Neutrophil (primary cell): ENCODE measurements around the gene KLHDC7A.

Experiments
- H3K27ac ChIP-seq: fragments of 200-600 bp; sonication (generic); 2 replicates; pipeline ENCODE4 v1.5.1; 2016; ENCODE audit warnings: mild to moderate bottlenecking, moderate library complexity
- H3K27me3 ChIP-seq: fragments of 200-600 bp; sonication (generic); 2 replicates; pipeline ENCODE4 v1.6.0; 2016; ENCODE audit warnings: mild to moderate bottlenecking
- H3K36me3 ChIP-seq: fragments of 200-600 bp; sonication (generic); 2 replicates; pipeline ENCODE4 v1.5.1; 2017
- H3K4me1 ChIP-seq, 2 experiments: fragments of 200-600 bp in 1 of 2; sonication (generic) in 1 of 2; 1 replicate in 1 of 2; 2 replicates in 1 of 2; pipeline versions ENCODE4 v1.5.1 to v1.6.1; 2013 to 2016; ENCODE audit warnings: low read depth in 1 of 2, low read length in 1 of 2, mild to moderate bottlenecking in 1 of 2, moderate library complexity in 1 of 2; ENCODE audit not compliant: control insufficient read depth in 1 of 2, insufficient read depth in 1 of 2
- H3K4me3 ChIP-seq, 2 experiments: fragments of 200-600 bp in 1 of 2; sonication (generic) in 1 of 2; 1 replicate in 1 of 2; 2 replicates in 1 of 2; pipeline ENCODE4 v1.5.1; 2013 to 2016; ENCODE audit warnings: low read depth in 1 of 2, low read length in 1 of 2, mild to moderate bottlenecking in 1 of 2, moderate library complexity in 1 of 2
- H3K9me3 ChIP-seq: fragments of 200-600 bp; sonication (generic); 2 replicates; pipeline ENCODE4 v1.5.1; 2016
- TF ChIP-seq, protein P1 (sequence below): fragments of 200-600 bp; sonication (generic); IDR thresholded peaks from 2 replicates; pipeline ENCODE4 v1.5.1; 2016; ENCODE audit warnings: antibody characterized with exemption

Gene KLHDC7A

DNA sequence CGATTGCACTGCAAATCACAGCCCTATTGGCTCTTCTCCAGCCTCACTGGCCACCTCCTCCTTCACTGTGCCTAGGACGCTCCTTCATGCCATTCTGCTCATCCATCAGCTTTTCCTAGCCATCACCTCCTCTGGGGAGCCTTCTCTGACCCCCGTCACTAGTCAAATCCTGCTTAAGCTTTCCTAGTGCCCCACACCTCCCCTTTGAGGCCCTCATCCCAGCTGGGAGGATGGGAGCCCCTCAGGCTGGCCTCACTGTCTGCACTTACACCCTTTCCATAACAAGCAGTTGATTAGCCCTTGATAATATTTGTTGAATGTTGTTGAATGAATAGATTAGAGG is 50.7 kb downstream of the KLHDC7A start:
- H3K9me3 ChIP-seq, result no peaks in the 10 kb centered on the region
- no peak overlapping the region for H3K4me3 ChIP-seq
- TF ChIP-seq, protein P1, sequence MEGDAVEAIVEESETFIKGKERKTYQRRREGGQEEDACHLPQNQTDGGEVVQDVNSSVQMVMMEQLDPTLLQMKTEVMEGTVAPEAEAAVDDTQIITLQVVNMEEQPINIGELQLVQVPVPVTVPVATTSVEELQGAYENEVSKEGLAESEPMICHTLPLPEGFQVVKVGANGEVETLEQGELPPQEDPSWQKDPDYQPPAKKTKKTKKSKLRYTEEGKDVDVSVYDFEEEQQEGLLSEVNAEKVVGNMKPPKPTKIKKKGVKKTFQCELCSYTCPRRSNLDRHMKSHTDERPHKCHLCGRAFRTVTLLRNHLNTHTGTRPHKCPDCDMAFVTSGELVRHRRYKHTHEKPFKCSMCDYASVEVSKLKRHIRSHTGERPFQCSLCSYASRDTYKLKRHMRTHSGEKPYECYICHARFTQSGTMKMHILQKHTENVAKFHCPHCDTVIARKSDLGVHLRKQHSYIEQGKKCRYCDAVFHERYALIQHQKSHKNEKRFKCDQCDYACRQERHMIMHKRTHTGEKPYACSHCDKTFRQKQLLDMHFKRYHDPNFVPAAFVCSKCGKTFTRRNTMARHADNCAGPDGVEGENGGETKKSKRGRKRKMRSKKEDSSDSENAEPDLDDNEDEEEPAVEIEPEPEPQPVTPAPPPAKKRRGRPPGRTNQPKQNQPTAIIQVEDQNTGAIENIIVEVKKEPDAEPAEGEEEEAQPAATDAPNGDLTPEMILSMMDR, result no peak
- H3K27ac ChIP-seq, result no peak overlapping the region
- no peaks in the 10 kb centered on the region for H3K36me3 ChIP-seq
- no peaks in the 10 kb centered on the region for H3K4me1 ChIP-seq
- no peaks in the 10 kb centered on the region for H3K27me3 ChIP-seq

DNA sequence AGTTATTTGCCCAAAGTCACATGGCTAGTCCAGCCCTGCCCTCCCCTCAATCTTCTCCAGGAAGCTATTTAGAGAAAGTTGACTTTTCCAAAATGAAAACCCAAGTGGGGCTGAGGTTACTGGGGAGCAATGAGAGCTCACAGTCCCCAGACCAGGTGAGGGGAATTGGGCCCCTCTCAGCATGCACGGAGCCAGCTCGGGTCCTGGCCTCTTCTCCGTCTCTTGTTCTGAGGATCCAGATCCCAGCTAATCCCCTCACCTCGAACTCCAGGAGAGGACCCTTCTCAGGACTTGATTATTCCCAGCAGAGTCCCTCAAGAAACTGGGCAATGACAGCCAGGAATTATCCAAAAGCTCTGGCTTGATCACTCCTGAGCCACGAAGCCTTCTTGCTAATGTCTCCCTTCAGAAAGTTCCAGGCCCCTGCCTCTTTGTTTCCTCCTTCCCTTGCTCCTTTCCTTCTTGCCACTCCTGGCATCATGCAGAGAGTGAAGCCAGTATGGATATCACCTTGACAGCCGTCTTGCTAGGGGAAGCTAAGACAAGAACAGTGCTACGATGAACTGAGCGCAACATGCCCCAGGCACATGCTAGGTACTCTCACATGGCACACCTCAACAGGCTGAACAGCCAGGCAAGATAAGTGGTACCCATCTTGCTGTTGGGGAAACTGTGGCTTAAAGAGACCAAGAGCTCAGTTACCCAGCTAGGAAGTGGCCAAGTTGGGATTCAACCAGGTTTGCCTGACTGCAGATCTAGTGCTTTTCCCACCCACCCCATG is 51.9 kb downstream of the KLHDC7A start:
- Histone ChIP-seq H3K27me3 (no peaks in the 10 kb centered on the region), H3K9me3 (no peaks in the 10 kb centered on the region), H3K4me3 (no peak overlapping the region), H3K27ac (no peak overlapping the region), H3K4me1 (no peaks in the 10 kb centered on the region), H3K36me3 (no peaks in the 10 kb centered on the region)
- TF ChIP-seq, protein P1, result no peak

DNA sequence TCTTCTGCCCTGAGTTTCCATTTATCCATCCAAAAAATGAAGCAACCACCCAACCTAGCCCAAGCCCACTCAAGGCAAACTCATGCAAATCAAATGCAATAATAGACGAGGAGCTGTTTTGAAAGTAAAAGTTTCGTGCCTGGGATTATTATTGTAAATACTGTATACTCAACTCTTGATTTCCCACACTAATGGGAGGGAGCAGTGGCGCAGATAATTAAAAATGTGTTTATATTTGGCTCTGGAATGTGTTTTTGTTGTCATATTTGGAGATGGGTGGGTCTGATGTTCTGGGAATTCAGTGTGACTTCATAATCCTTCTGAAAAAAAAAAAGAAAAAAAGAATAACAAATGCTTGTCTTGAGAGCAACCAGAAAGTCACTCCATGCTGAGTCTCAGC is 52.5 kb downstream of the KLHDC7A start:
- TF ChIP-seq, protein P1, result no peak
- Histone ChIP-seq H3K27ac (no peak overlapping the region), H3K4me3 (no peak overlapping the region), H3K4me1 (no peaks in the 10 kb centered on the region), H3K9me3 (no peaks in the 10 kb centered on the region), H3K27me3 (no peaks in the 10 kb centered on the region), H3K36me3 (no peaks in the 10 kb centered on the region)

DNA sequence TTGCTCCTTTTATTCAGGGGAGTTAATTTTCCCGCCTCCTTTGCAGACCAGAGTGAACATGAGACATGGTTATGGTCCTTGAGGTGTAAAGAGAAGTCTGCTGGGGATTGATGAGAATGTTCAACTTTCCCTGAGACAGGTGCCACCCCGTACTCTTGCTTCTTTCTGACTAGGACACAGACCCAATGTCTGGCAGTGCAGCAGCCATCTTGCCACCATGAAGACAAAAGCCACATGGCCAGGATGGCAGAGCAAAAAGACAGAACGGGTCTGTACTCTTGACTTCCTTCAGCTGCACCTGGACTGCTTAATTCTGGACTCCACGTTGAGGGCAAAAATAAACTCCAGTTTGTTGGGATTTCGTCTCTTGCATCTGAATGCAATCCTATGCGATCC is 54.1 kb downstream of the KLHDC7A start:
- Histone ChIP-seq H3K4me3 (no peak overlapping the region), H3K27ac (no peak overlapping the region), H3K27me3 (no peaks in the 10 kb centered on the region), H3K4me1 (no peaks in the 10 kb centered on the region), H3K9me3 (no peaks in the 10 kb centered on the region), H3K36me3 (no peaks in the 10 kb centered on the region)
- TF ChIP-seq, protein P1, result no peak
